GM21381 (cell line): ENCODE measurements around the gene BEND3.
"Not testable (repeated sequence)": the region's sequence is repeated elsewhere in the genome, so short reads cannot be mapped to it uniquely, and the experiment has no call there.

Source experiments
- ATAC-seq: cut with Tn5 transposase; IDR thresholded peaks from one replicate; pipeline ENCODE4 v1.9.1; 2021; ENCODE audit warnings: mild to moderate bottlenecking, moderate library complexity; ENCODE audit not compliant: unreplicated experiment

The BEND3 gene

DNA sequence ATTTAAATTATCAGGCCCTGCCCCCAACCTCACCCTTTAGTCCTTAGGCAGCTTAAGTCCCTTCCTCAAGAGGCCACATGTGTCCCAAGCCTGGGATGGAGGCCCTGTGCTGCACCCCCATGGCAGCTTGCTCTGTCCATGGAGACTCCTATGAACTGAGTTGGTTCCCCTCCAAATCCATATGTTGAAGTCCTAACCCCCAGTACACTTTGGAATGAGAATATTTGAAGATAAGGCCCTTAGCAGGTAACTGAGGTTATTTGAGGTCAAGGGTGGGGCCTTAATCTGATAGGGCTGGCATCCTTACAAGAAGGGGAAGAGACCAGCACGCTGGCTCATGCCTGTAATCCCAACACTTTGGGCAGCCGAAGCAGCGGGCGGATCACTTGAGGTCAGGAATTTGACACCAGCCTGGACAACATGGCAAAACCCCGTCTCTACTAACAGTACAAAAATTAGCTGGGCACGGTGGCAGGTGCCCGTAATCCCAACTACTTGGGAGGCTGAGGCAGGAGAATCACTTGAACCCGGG lies 6.7 kb upstream of the BEND3 start:
- no peak for ATAC-seq

DNA sequence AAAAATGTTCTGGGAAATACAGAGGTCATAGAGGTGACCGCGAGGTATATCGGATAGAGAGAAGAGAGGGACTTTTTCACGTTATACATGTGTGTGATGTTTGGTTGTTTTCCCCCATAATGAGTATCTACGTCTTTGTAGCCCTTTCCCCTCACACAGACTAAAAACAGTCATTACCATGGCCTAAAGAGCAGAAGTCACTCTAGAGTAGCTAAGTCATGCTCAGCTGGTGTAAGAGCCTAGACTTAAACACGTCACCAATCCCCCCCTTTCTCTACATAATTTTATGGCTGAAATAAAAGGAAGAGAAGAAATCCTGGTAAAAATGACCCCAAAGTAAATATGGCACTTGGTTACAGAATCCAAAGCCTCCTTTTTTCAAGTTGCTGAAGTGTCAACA lies 6.0 kb upstream of the BEND3 start:
- no peak for ATAC-seq

DNA sequence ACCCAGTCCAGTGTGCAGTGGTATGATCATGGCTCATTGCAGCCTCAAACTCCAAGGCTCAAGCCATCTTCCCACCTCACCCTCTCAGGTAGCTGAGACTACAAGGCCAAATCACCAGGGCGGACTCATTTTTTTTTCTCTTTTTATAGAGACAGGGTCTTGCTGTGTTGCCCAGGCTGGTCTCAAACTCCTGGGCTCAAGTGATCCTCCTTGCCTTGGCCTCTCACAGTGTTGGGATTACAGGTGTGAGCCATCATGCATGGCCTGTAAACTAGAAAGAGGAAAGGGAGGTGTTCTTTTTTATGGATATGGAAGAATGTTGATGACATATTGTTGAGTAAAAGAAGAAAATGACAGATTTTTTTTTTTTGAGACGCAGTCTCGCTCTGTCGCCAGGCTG lies 5.1 kb upstream of the BEND3 start:
- ATAC-seq = no peak

DNA sequence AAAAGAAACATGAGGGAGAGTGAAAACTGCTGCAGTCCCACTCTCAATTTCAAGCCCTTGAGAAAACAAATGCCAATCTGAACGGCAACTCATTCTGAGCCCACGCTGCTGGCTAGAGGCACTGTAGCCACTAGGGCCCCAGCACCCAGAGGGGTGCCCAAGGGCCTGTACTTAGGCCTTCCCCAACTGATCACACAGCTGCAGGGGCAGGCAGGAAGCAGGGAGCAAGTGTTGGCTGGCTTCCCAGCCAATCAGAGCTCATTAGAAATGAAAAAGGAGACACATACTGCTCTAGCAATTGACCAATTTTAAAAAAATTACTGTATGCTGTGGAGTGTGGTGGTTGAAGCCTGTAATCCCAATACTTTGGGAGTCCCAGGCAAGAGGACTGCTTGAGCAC lies 3.7 kb upstream of the BEND3 start:
- no peak for ATAC-seq

DNA sequence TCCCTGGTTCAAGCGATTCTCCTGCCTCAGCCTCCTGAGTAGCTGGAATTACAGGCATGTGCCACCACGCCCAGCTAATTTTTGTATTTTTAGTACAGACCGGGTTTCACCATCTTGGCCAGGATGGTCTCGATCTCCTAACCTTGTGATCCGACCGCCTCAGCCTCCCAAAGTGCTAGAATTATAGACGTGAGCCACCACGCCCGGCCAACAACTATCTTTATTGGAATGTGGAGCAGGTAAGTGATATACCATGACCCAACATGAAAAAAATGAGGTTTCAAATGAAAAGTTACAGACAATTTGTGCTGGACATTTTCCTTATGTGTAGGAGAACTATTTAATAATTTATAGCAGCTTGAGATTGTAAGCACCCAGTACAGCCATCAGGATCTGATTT lies 3.2 kb upstream of the BEND3 start:
- ATAC-seq = not testable (repeated sequence)

DNA sequence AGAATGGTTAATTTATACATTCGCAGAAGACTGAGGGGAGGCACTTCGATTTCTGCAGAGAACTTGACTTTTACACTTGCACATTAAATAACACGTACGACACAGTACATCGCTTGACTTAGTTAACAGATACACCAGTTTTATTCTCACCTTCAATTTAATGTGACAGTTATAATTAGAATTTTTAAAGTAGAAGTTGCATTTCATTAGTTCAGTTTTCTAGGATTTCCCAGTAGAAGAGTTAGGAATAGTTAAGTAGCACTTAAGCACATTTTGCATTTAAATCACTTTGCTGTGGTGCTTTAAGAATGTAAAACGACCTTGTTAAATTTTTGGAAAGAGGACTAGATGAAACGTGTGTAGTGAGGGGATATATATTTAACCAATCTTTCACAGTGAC lies 1.6 kb upstream of the BEND3 start:
- ATAC-seq = no peak

DNA sequence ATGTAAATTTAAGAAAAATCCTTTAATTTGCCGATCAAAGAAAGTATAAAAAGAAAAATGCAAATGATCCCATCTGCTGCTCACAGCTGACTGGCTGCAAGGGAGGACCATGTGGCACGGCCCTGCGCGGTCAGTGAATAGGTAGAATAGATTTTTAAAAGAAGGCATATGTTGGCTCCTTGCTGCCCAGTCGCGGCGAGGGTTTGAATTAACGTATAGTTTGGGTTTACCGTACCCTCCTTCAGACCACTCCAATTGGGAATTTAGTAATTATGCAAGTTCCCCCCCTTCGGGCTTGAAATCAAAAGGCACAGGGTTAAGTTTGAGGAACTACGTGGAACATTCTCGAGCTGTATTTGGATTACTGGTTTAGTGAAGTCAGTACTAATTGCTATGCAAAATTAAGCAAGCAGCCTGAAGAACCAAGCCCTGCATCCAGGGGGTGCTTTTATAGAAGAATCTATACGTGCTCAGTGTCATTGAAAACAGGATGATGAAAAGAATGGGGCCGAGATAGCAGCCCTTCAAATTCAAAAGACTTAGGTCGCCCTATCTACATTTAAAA lies 1.1 kb upstream of the BEND3 start:
- ATAC-seq = no peak

DNA sequence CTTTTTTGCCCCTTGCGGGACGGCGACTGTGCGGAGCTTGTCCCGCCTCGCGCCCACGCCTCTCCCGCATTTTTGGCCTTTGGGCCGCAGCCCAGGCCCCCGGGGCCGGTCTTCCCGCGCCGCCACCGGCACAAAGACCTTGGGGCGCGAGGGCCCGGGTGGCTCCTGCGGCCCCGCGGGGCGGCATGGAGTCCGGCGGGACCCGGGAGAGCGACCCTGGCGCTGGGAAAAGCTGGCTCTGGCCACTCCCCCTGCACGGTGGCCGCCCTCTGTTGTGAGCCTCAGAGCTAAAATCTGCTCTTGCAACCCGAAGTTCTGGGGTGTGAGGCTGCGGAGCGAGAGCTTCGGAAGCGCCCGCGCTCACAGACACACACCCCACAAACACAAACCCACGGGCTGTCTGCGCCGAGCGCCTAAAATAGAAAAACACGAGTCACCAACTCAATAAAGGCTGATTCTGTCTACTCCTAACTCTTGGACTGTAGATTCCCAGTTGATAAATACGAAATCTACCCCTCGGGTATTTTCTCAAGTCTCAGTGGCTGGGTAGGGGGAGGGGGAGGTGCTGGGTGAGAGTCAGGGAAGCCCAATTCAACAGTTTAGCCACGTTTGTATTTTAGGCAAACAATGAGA lies 496 bp upstream of the BEND3 start:
- ATAC-seq = no peak

DNA sequence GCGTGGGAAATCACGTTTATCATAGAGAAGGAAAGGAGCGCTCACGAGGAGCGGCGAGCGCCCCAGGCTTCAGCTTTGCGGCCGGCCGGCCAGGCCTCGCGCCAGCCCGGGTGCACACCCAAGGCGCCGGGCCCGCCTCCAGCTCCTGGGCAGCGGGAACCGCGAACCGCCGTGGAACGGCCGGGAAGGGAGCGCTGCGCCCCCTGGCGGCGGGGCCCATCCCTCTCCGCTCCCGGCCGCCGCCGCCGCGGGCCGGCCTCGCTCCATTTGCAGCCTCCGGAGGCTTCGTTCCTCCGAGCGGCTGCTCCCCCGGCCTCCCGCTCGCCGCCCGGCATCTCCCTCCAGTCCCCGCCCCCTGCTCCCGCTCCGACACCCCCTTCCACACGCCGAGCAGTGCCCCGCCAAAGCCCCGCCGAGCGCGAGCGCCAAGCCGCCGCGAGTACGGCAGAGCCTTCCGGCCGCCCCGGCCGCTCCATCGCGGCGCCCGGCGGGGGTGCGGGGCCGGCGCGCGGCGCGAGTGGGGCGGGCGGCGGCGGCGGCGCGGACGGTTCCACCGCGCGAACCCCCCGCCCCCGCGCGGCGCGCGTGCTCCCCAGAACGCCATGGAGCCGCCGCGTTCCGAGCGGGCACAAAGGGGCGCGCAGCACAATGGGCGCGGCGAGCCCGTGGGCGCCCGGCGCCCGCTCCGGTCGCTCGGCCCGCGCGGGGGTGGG lies 946 bp downstream of the BEND3 start:
- peak; percentile 70 for ATAC-seq

DNA sequence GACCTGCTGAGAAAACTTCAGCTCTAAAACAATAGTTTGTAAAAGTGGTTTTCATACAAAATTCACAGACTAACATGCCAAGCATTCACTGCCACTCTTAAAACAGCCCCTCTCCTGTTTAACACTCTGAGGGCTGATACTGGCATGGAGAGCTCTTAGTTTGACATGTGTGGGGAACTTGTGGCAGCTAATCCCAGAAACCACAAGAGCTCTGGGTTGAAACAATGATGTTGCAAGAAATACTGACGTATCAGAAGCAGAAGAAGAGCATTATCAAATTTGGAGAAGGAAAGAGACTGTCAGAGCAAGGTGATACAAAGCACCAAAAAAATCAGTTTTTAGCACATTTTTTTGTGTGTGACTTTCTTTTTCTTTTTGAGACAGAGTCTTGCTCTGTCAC lies 5.1 kb downstream of the BEND3 start:
- ATAC-seq = no peak

DNA sequence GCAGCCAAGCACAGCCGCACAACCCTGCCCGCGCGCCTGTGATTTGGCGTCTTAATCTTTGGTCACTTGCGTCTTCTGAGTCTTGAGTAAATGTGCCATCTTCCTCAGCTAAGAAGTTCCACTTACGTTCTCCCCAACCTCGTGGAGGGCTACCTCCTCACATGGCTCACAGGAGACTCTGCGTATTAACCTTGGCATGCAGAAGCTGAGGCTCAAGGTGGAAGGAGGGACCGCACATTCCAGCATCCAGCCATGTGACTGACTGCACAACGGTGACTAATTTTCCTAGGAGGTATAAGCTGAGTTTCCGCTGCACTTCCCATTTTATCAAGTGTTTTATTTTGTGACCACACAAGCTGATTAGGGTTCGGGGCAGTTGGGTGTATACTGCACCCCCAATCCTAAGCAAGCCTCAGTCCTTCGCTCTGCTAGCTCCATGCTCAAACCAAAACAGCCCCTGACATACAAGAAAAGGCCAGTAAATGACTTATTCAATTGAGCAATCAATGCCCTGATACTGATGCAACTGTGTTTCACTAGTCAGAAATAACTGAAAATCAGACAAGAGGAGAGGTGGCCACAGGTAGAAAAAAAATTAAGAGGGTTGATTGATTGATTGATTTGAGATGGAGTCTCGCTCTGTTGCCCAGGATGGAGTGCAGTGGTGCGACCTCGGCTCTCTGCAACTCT lies 7.0 kb downstream of the BEND3 start:
- ATAC-seq = no peak

DNA sequence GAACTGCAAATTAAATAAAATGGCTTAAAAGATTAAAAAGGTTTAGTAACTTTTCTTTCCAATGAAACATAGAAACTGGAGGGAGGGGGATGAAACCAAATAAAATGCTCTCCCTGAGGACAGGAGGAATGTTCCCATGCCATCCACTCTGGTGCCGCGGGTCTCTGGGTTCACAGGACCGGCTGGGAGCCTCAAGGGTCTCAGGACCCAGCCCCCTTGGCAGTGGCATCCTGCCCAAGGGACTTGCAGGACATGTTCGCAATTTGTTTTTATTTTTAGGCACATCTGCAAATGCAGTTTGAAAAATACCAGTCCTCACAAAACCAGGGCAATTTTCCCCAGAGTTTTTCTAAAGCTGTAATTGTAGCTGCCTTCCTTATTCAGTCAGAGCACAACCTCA lies 7.5 kb downstream of the BEND3 start:
- ATAC-seq = no peak

DNA sequence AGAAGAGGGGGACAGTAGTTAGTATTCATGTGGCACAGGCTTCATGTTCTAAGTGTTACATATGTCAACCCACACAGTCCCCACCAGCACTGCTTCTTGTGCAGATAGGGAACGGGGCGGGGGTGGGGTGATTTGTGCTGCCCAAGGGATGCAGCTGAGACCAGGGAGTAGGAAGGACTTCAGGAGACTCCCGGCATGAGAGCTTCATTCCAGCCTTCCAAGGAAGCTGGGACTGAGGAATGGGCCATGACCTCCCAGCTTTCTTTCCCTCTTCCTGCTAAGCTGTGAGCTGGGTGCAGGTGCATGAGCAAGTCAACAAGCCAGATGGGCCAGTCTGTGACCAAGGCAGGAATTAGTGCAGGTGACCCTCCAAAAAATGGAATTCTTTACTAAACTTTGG lies 9.2 kb downstream of the BEND3 start:
- ATAC-seq = no peak

DNA sequence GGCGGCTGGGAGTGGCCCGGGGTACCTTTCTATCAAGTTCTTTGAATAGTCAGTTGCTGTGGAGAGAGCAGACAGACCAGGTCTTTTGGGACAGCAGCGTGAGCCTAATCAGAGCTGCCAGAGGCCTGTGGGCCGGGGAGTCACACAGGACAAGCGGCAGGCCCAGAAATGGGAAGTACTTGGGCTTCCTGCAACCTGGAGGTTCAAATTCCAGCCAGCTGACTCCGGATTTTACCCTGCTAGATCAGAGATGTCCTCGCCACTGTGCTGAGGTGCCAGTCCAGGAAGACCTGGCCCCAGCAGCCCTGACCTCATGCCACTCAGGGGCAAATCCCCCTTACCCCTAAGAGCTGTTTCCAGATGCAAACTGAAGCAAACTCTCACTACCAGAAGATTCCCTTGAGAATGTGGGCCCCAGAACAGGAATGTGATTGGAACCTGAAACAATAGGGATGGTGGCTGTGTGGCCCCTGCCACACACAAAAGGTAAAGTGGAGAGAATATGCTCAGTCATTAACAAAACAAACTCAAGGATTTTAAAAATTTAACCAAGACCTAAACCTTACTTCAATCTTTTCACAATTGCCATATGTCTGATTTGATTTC lies 9.7 kb downstream of the BEND3 start:
- no peak for ATAC-seq

DNA sequence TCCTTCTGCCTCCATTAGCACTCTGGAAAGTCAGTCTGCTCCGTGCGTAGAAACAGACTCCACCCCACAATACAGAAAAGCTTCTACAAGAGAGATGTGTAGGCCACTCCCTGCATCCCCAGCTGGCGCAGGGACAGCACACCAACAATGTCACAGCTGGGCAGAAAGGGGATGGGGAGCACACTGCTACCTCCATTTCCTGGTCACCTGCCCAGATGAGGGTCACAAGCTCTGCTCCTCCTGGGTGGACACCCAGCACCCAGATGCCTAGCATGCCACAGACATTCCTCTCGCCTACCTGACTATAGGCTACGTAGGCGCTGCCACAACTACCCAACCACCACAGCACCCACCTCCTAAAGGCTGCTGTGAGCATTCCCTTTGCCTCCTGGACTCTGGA lies 12.2 kb downstream of the BEND3 start:
- ATAC-seq = no peak

DNA sequence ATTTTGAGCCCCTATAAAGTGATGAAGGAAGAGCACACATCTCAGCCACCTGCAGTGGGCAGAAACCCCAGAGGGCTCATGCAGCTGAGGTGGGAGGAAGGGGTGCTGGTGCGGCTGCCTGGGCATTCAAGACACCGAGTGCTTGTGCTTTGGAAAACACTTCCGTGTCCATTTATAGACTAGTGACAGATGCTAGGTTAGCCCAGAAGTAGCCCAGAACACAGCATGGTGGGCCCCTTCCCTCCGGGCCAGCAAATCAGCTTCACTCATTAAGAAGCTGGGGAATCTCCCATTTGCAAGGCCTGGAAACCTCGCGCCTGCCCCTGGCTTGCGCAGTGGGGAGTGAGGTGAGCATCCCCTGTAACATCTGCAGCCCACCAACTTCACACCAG lies 12.9 kb downstream of the BEND3 start:
- no peak for ATAC-seq

DNA sequence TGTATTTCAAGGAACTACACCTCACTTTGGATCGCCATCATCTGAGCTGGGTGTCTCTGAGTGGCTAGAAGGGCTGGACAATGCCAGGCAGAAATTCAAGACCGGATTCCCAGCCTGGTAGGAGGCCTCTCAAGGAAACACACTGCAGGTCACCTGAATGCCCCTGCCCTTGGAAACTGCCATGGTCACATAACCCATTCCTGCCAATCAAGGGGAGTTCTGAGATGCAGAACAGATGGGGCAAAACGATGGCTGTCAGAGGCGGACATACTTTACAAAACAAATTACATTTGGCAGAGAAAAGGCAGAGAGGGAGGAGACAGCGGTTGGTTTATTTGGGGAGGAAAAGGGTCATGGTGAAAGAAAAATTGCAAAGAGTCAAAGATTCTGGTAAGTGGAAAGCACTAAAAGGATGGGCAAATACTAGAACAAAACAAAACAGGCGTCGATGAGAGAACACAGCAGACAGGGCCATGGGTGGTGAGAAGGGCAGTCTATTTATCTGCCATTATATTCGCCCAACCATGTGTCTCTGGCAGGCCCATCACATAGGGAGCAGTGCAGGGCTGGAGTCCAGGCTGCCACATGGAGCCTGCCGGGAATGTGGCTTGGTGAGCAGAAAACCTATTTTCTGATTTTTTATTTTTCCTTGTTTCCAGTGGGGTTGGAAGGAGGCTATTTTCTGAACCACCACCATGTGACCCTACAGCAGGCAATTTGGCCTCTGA lies 13.5 kb downstream of the BEND3 start:
- ATAC-seq = no peak

DNA sequence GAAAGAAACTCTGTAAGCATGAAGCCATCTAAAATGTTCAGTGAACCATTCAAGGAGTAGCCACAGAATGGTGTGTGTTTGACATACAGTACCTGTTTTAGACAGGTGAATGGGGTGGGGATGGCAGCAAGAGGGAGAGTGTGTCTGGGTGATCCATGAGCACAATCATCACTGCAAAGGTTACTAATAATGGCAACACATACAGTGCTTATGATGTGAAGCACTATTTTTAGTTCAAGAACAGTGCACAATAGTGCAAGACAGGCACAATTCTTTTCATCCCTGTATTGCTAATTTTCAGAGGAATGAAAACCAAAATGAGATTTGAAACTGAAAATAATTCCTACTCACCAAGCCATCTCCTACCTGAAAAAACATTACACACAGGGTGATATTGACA lies 14.1 kb downstream of the BEND3 start:
- ATAC-seq = no peak

DNA sequence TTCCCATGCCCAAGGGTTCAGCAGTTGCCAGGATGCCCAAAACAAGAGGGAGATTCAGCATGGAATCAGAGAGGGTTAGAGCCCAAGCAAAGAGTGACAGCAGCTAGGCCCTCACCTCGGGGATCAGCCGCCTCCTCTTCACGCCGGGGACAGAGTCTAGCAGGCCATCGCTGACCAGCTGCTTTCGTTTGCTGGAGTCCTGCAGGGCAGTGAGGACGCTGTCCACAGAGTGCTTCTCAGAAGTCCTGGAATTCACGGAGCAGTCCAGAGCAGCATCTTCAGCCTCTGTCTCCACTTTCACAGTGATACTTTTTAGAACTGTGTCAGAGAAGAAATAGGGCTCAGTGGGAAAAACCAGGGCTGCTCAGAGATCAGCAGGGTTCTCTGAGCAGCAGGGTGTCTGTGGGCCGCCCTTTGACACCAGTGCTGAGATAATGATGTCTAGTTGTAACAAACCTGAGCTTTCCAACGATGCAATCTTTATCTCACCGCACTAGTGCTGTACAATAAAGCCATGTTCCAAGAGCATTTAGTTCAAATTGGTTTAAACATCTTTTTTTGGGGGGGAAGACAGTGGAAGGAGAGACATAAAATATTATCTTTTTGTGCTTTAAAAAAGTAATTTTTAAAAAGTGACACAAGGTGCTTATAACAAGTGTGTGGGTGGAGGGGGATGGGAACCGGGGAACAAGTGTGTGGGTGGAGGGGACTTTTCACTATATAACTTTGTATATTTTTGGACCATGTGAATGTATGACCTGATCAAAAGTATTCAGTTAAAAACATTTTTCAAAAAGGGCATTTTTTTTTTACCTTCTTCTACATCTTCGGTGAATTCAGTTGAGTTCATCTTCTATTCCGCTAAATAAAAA lies 16.6 kb downstream of the BEND3 start:
- no peak for ATAC-seq

DNA sequence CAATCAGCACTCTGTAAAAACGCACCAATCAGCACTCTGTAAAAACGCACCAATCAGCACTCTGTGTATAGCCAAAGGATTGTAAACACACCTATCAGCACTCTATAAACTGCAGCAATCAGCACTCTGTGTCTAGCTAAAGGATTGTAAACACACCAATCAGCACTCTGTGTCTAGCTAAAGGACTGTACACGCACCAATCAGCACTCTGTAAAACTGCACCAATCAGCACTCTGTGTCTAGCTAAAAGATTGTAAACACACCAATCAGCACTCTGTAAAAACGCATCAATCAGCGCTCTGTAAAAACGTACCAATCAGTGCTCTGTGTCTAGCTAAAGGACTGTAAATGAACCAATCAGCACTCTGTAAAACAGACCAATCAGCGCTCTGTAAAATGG lies 30.9 kb downstream of the BEND3 start:
- ATAC-seq = not testable (repeated sequence)
